Measurements from ENCODE around the gene NT5C1A. TPM values are rescaled to one million over a fixed set of nuclear protein-coding genes. Genes with fewer than 3 reads are reported as not detected.

Gene NT5C1A
- total RNA-seq, 1 experiment from 2014 or later = not detected

DNA sequence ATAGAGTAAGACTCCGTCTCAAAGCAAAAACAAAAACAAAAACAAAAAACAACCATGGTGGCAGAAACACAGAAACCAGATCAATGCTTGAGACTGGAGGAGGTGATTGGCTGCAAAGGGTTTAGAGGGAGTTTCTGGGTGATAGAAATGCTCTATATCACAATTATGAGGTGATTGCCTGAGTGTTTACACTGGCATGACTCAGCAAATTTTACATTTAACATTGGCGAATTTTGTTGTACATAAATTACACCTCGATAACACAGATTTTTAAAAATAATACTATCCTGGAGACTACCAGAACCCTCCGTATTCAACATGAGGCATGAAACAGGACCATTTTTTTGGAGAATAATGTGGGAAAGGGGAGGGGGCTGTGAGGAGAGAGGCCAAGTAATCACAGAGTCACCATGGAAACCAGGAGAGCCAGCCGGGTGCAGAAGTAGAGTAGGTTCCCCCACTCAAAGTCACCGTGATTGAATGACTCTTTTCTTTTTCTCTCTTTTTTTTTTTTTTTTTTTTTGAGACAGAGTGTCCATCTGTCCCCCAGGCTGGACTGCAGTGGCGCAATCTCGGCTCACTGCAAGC lies 56.7 kb downstream of the NT5C1A start:
- H3K4me3 ChIP-seq = no peak overlapping the region
- H3K9me3 ChIP-seq (replicated peaks) = no peaks in the 10 kb centered on the region
- no peak for DNase-seq (ENCODE audit: low read depth in 1 of 2, low spot score in 2 of 2)
- no peaks in the 10 kb centered on the region for H3K27me3 ChIP-seq (replicated peaks)
- H3K27ac ChIP-seq = no peak overlapping the region
- peaks cover 14% of the 10 kb centered on the region for H3K4me1 ChIP-seq (replicated peaks)
- H3K36me3 ChIP-seq = 0 out of 2 replicates have a peak, but pooled peaks cover 11% of the 10 kb centered on the region

GRCh38 chr1:39614488-39614887 lies 57.4 kb downstream of the NT5C1A start:
- H3K36me3 ChIP-seq = 0 out of 2 replicates have a peak, but pooled peaks cover 6% of the 10 kb centered on the region
- DNase-seq (ENCODE audit: low read depth in 1 of 2, low spot score in 2 of 2) = no peak

GRCh38 chr1:39613250-39613649 lies 58.7 kb downstream of the NT5C1A start:
- Histone ChIP-seq H3K4me3 (no peak overlapping the region), H3K27me3 (replicated peaks) (no peaks in the 10 kb centered on the region), H3K27ac (peak overlapping the region; percentile 35), H3K36me3 (0 out of 2 replicates have a peak, but pooled peaks cover 4% of the 10 kb centered on the region), H3K4me1 (replicated peaks) (peaks cover 14% of the 10 kb centered on the region), H3K9me3 (replicated peaks) (no peaks in the 10 kb centered on the region)
- DNase-seq (ENCODE audit: low read depth in 1 of 2, low spot score in 2 of 2) = peak in 1 of 2 experiments; percentile 77

More at GRCh38 chr1:39614488-39614887, 57.4 kb downstream of the NT5C1A start:
- Histone ChIP-seq H3K27ac (no peak overlapping the region), H3K27me3 (replicated peaks) (no peaks in the 10 kb centered on the region), H3K4me3 (no peak overlapping the region), H3K4me1 (replicated peaks) (peaks cover 14% of the 10 kb centered on the region), H3K9me3 (replicated peaks) (no peaks in the 10 kb centered on the region)

DNA sequence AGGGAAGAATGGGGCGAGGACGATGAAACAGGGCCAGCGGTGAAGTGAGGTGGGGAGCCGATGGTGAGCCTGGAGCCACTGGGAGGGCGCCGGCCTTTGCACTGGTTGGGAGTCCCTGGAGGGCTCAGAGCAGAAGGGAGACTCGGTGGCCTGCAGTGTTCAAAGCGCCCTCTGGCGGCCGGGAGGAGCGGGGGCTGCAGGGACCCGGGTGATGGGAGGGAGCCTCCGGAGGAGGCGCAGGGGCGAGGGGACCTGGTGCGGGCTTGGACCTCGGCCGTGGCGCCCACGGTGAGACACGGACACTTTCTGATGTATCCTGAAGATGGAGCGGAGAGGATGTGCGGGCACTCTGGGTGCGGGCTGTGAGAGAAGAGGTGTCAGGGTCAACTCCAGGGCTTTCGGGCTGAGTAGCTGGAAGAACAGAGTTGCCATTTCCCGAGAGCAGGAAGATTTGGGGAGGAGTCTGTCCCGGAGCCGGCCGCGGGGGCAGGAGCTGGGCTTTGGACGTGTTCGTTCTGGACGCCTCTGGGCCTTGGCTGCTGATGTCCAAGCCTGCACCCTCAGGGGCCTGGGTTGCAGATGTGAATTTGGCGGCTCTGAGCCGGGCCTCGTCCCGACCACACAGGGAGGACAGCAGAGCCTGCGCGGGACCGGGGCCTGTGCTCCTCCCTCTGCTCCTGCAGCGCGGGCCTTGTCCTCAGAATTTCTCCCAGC lies 62.1 kb downstream of the NT5C1A start:
- Histone ChIP-seq H3K4me1 (replicated peaks) (peaks cover 28% of the 10 kb centered on the region), H3K27ac (no peak overlapping the region), H3K27me3 (replicated peaks) (no peaks in the 10 kb centered on the region), H3K9me3 (replicated peaks) (no peaks in the 10 kb centered on the region), H3K4me3 (no peak overlapping the region), H3K36me3 (0 out of 2 replicates have a peak, but pooled peaks cover 4% of the 10 kb centered on the region)
- peak in 1 of 2 experiments; percentile 69 for DNase-seq (ENCODE audit: low read depth in 1 of 2, low spot score in 2 of 2)

Other genes with a start within 250 kb of the NT5C1A start
- gene BMP8A, start 180.5 kb downstream of the NT5C1A start, total RNA-seq (2014; rRNA removed; shearing (Covaris generic)) = not detected in 2 replicates
- gene PABPC4, start 95.3 kb downstream of the NT5C1A start, total RNA-seq (2014; rRNA removed; shearing (Covaris generic)) = 93.2 and 99.1 TPM in 2 replicates
- gene HEYL, start 32.5 kb downstream of the NT5C1A start, total RNA-seq (2014; rRNA removed; shearing (Covaris generic)) = 12.7 and 14.4 TPM in 2 replicates
- 0.06 and 0.13 TPM in 2 replicates for gene HPCAL4, start 19.3 kb upstream of the NT5C1A start, total RNA-seq (2014; rRNA removed; shearing (Covaris generic))
- gene PPIE, start 66.8 kb upstream of the NT5C1A start, total RNA-seq (2014; rRNA removed; shearing (Covaris generic)) = 43.0 and 48.7 TPM in 2 replicates
- 0.13 and 0.44 TPM in 2 replicates for gene OXCT2, start 99.2 kb upstream of the NT5C1A start, total RNA-seq (2014; rRNA removed; shearing (Covaris generic))
- 0.08 TPM in 1 of 2 replicates, not detected in the other for gene BMP8B, start 116.8 kb upstream of the NT5C1A start, total RNA-seq (2014; rRNA removed; shearing (Covaris generic))
- 25.7 and 33.5 TPM in 2 replicates for gene TRIT1, start 211.4 kb upstream of the NT5C1A start, total RNA-seq (2014; rRNA removed; shearing (Covaris generic))
- gene MYCL, start 229.8 kb upstream of the NT5C1A start, total RNA-seq (2014; rRNA removed; shearing (Covaris generic)) = 5.3 and 8.1 TPM in 2 replicates